Memory B cell (primary cell): ENCODE results near the gene NDUFAF8.
A peak's percentile ranks its signal among the peaks of the same experiment; 100 is the strongest.
"Not testable (repeated sequence)": the region's sequence is repeated elsewhere in the genome, so short reads cannot be mapped to it uniquely, and the experiment has no call there.

ENCODE experiments used
- ATAC-seq: fragments of 150-1000 bp; cut with Tn5 transposase; 2 replicates; pipeline ENCODE4 v1.10.0; 2021; ENCODE audit warnings: low read depth, mild to moderate bottlenecking, moderate library complexity
- DNase-seq, 2 donors: peaks; one replicate each; pipeline ENCODE4 v3.0.0; 2022; ENCODE audit warnings: low spot score in 2 of 2
- H3K27ac Mint-ChIP-seq: one replicate; pipeline ENCODE4 v1.8.0; 2022; ENCODE audit warnings: mild to moderate bottlenecking, moderate library complexity, mixed read lengths
- H3K27me3 Mint-ChIP-seq: one replicate; pipeline ENCODE4 v1.8.0; 2022; ENCODE audit warnings: mixed read lengths
- H3K36me3 Mint-ChIP-seq: one replicate; pipeline ENCODE4 v1.8.0; 2022; ENCODE audit warnings: mild to moderate bottlenecking, mixed read lengths
- H3K4me1 Mint-ChIP-seq: one replicate; pipeline ENCODE4 v1.8.0; 2022; ENCODE audit warnings: mixed read lengths
- H3K4me3 Mint-ChIP-seq: one replicate; pipeline ENCODE4 v1.8.0; 2022; ENCODE audit warnings: mild to moderate bottlenecking, moderate library complexity, mixed read lengths
- H3K9me3 Mint-ChIP-seq: one replicate; pipeline ENCODE4 v1.8.0; 2022; ENCODE audit warnings: mixed read lengths

The NDUFAF8 gene

DNA sequence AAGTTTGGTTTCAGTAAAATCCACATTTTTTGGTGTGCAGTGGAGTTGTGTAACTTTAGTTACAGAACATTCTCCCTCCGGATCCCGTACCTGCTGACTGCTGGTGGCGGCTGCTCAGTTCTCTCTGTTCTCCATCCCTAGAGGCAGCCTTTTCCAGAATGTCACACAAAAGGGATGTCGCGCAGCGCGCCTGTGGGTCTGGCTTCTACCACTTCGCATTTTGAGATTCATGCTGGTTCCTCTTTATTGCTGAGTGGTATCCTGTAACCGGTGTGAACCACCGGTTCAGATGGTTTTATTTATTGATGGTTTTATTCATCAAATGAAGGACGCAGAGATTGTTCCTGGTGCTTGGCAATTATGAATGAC is 15.4 kb upstream of the NDUFAF8 start:
- peaks cover 3% of the 10 kb centered on the region for H3K36me3 Mint-ChIP-seq
- peaks cover 3% of the 10 kb centered on the region for H3K9me3 Mint-ChIP-seq
- H3K27me3 Mint-ChIP-seq: no peaks in the 10 kb centered on the region
- H3K27ac Mint-ChIP-seq: peak overlapping the region; percentile 79
- DNase-seq (peak in 1 of 2 donors; percentile 36), ATAC-seq (peak; percentile 14)
- peak overlapping the region; percentile 81 for H3K4me3 Mint-ChIP-seq
- H3K4me1 Mint-ChIP-seq: peaks cover 21% of the 10 kb centered on the region

DNA sequence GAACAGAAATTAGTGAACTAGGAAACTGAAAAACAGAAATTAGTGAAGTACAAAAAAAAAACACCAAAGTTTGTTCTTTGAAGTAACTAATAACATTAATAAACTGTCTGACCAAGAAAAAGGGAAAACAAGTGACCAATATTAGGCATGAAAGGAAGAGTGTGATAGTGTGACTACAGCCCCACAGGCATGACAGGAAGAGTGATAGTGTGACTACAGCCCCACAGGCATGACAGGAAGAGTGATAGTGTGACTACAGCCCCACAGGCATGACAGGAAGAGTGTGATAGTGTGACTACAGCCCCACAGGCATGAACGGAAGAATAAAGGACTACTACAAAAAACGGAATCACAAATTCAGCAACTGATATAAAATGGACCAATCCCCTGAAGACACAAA is 11.5 kb upstream of the NDUFAF8 start:
- H3K36me3 Mint-ChIP-seq: peaks cover 13% of the 10 kb centered on the region
- not testable (repeated sequence) for H3K9me3 Mint-ChIP-seq, ATAC-seq, H3K27me3 Mint-ChIP-seq, DNase-seq
- H3K4me1 Mint-ChIP-seq: peaks cover 27% of the 10 kb centered on the region
- peak overlapping the region; percentile 67 for H3K4me3 Mint-ChIP-seq
- H3K27ac Mint-ChIP-seq: peak overlapping the region; percentile 76

DNA sequence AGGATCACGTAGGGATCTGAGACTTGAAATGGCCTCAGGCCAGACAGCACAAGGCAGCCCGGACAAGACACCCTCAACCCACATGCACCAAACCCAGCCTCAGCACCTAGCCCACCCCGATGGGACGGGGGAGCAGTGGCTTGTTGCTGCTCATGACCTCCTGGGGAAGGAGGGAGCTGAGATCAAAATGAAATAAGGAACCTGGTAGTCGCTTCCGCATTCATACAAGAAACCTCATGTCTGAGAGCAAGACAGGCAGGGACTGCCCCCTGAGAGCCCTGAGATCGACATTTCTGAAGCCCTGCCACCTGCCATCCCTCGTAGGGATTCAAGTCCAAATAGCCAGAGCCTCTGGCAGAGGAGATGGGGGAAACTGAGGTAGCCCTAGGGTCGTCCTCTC is 10.7 kb upstream of the NDUFAF8 start:
- no peaks in the 10 kb centered on the region for H3K27me3 Mint-ChIP-seq
- peaks cover 3% of the 10 kb centered on the region for H3K9me3 Mint-ChIP-seq
- peak overlapping the region; percentile 67 for H3K4me3 Mint-ChIP-seq
- peak overlapping the region; percentile 76 for H3K27ac Mint-ChIP-seq
- DNase-seq (peak; percentile 45 to 58), ATAC-seq (peak; percentile 92)
- peaks cover 13% of the 10 kb centered on the region for H3K36me3 Mint-ChIP-seq
- H3K4me1 Mint-ChIP-seq: peaks cover 27% of the 10 kb centered on the region

DNA sequence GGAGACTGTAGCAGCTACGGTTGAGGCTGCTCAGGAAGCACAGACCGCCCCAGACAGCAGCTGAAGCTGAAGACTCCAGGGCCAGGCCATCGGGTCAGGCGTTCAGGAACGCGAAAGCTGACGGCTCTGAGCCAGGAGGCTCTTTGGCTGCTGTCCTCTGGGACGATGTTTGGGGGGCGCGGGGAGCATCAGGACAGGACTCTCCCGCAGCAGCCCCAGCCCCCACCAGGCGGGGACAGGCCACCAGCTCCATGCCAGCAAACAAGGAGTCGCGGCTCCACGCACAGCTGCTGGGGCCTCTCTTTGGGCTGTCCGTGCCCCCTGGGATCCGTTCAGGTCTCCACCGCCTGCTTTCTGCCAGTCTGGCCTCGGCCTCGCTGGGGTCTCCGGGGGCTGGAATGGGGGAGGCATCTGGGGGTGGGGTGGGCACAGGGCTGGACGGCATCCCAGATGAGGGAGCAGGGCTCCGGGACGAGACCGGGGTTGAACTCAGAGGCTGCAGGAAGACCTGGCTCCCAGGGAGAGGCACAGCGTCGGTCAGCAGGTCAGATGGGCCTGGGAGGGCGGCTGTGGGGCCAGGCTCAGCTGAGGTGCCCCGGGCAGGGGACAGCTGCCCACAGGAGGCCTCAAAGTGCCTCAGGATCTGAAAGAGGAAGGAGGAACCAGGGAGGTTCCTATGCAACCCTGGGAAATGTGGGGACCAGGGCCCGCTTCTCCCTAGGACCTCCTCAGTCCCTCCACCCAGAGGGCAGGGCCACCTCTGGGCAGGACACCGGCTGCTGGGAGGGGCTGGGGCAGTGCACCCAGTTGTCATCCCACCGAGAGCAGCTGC is 10.1 kb upstream of the NDUFAF8 start:
- Mint-ChIP-seq H3K9me3 (peaks cover 3% of the 10 kb centered on the region), H3K36me3 (peaks cover 13% of the 10 kb centered on the region), H3K4me1 (peaks cover 24% of the 10 kb centered on the region), H3K27me3 (no peaks in the 10 kb centered on the region), H3K27ac (peak overlapping the region; percentile 76), H3K4me3 (peak overlapping the region; percentile 67)
- DNase-seq: no peak
- peak; percentile 16 for ATAC-seq

DNA sequence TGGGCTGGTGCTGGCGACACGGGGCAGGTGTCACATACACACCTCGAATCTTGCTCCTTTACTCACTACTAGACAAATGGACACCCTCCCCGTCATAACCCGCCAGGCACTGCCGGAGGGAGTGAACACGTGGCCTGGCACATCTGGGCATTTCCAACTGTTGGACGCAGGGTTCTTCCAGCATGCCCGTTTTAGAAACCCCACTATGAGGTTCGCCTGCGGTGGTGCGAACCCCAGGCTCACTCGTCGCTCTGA is 9.5 kb upstream of the NDUFAF8 start:
- Mint-ChIP-seq H3K27me3 (no peaks in the 10 kb centered on the region), H3K4me3 (peak overlapping the region; percentile 33), H3K36me3 (peaks cover 13% of the 10 kb centered on the region), H3K4me1 (peaks cover 24% of the 10 kb centered on the region), H3K27ac (peak overlapping the region; percentile 25), H3K9me3 (peaks cover 3% of the 10 kb centered on the region)
- DNase-seq (no peak), ATAC-seq (no peak)

DNA sequence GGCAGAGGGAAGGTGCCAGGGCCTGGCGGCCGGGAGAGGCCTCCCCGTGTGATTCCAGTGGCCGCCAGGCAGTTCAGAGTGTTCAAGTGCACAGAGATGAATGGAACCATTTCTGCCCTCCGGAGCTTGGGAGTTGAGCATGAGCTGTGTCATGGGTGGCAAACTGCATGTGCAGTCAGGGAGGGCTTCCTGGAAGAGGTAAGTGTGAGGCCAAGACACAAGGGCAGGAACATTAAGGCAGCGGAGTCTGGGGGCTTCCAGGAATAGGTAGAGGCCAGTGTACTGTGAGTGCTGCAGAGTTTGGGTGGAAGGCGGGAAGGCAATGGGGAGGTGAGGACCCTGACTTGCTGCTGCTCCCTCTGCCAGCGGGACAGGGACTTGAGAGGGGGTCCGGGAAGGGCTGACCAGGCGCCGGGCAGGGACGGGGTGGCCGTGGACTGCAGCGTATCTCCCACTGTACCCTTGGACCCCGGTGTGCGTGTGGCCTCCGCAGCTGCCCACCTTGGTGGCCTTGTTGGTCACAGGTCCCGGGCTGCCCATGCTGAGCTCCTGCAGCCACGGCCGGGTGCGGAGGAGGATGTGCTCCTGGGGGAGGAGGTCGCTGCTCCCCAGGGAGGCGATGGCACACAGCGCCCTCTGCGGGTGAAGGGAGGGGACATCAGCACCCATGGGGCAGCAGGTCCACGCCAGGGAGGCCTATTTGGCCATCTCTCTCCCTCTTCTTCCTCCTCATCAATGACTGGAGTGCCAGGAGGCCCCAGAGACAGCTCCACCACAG is 8.9 kb upstream of the NDUFAF8 start:
- DNase-seq (no peak), ATAC-seq (no peak)
- Mint-ChIP-seq H3K4me3 (no peak overlapping the region), H3K27me3 (no peaks in the 10 kb centered on the region), H3K36me3 (peaks cover 19% of the 10 kb centered on the region), H3K9me3 (peaks cover 3% of the 10 kb centered on the region), H3K4me1 (peaks cover 31% of the 10 kb centered on the region), H3K27ac (peak overlapping the region; percentile 25)

DNA sequence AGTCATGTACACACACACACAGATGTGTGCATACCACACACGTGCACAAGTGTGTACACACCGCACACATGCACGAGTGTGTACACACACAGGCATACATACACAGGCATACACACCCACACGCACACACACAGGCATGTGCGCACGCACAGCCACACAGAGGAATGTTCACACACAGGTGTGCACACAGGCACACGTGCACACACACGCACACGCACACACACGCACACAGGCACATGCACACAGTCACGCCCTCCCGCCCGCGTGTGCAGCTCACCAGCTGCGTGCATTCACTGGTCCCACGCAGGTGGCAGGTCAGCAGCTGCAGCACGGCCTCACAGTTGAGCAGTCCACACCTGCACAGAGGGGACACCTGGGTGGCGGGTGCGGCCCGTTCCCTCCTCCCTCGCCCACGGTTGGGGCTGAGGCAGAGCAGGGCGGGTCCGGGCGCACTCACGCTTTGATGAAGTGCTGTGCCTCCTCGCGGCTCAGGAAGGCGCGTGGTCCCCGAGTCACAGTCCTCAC is 7.9 kb upstream of the NDUFAF8 start:
- peak overlapping the region; percentile 25 for H3K4me3 Mint-ChIP-seq
- no peaks in the 10 kb centered on the region for H3K27me3 Mint-ChIP-seq
- peaks cover 3% of the 10 kb centered on the region for H3K9me3 Mint-ChIP-seq
- no peak overlapping the region for H3K27ac Mint-ChIP-seq
- DNase-seq (no peak), ATAC-seq (no peak)
- H3K36me3 Mint-ChIP-seq: peaks cover 21% of the 10 kb centered on the region
- peaks cover 33% of the 10 kb centered on the region for H3K4me1 Mint-ChIP-seq

DNA sequence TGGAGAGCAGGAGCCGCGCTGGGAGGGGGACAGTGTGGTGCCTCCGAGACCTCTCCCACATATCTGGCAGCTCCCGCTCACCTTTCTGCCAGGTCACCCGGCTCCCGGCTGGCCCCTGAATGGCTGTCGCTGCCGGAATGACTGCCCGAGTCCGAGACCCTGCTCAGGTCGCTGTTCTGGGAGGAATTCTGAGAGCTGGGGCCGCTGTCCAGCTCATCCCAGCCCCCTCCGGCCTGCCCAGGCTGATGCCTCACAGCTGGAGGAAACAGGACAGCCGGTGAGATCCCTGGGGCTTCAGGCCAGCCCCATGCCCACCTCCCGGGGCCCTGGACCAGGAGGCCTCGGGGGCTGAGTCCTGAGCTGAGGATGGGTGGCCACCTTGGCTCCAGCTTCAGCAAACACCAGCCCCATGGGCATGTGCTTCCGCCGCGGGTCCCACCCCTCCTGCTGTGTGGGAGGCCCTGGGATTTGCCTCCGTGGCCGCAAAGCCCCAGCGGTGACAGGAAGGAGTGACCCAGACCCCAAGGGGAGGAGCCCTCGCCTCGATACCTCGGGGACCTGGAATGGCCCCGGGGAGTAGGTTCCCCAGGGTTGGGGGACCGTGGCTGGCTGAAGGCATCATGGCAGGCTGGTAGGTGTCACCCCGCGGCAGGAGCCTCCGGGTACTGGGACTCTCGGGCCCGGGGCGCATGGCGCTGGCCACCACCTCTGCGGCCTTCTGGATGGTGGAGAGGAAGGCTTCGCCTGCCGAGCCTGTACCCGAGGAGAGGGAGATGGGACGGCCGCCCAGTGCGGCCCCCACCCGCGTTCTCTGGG is 7.1 kb upstream of the NDUFAF8 start:
- peaks cover 22% of the 10 kb centered on the region for H3K36me3 Mint-ChIP-seq
- H3K4me3 Mint-ChIP-seq: no peak overlapping the region
- H3K9me3 Mint-ChIP-seq: peaks cover 3% of the 10 kb centered on the region
- DNase-seq (no peak), ATAC-seq (no peak)
- peaks cover 34% of the 10 kb centered on the region for H3K4me1 Mint-ChIP-seq
- no peaks in the 10 kb centered on the region for H3K27me3 Mint-ChIP-seq
- H3K27ac Mint-ChIP-seq: no peak overlapping the region

DNA sequence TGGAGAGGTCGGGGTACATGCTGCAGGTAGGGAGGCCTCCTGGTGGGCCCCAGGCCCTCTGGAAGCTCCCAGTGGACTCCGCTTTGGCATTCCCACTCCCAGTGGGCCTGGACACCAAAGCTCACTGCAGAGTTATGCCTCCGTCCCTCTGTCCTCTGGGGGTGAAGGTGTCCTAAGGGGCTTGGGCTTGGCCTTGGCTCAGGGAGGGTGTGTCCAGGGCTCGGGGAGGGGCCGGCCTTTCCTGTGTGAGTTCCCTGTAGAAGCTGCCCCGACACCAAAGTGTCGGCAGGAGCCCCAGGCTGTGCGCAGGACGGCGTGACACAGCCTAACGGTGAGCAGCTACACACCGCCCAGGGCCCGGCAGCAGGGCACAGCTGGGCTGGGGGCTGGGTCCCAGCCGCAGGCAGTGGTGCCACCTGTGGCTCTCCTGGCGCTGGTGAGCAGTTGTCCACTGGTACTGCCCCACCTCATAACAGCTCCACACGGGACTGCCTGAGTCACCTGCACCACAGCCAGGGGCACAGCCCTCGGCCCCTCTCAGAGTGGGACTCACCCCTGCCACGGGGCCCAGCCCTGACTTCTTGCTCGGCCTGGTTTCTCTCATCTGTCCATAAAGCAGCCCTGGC is 6.4 kb upstream of the NDUFAF8 start:
- no peak overlapping the region for H3K27ac Mint-ChIP-seq
- ATAC-seq (no peak), DNase-seq (no peak)
- H3K4me3 Mint-ChIP-seq: no peak overlapping the region
- H3K4me1 Mint-ChIP-seq: peaks cover 36% of the 10 kb centered on the region
- H3K36me3 Mint-ChIP-seq: peaks cover 22% of the 10 kb centered on the region
- peaks cover under 1% of the 10 kb centered on the region for H3K9me3 Mint-ChIP-seq
- no peaks in the 10 kb centered on the region for H3K27me3 Mint-ChIP-seq

DNA sequence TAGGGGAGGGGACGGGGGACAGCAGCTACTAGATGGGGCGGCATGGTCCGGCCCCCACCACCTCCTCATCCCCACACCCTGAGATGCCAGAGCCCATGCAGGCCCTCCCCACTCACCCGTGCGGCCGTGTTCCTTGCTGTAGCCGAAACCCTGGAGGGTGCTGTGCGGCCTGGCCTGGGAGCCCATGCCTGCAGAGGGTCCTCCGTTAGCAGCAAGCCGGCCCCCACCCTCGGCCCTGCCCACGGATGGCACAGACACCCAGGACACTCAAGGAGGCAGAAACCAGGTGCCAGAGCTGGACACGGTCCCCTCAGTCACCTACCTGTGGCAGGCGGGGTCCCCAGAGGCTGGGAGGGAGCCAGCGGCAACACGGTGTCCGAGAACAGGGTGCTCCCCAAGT is 5.8 kb upstream of the NDUFAF8 start:
- no peak for DNase-seq
- H3K4me1 Mint-ChIP-seq: peaks cover 34% of the 10 kb centered on the region
- H3K27me3 Mint-ChIP-seq: no peaks in the 10 kb centered on the region
- no peak overlapping the region for H3K27ac Mint-ChIP-seq
- no peaks in the 10 kb centered on the region for H3K9me3 Mint-ChIP-seq
- peaks cover 22% of the 10 kb centered on the region for H3K36me3 Mint-ChIP-seq
- H3K4me3 Mint-ChIP-seq: no peak overlapping the region
- no peak for ATAC-seq

DNA sequence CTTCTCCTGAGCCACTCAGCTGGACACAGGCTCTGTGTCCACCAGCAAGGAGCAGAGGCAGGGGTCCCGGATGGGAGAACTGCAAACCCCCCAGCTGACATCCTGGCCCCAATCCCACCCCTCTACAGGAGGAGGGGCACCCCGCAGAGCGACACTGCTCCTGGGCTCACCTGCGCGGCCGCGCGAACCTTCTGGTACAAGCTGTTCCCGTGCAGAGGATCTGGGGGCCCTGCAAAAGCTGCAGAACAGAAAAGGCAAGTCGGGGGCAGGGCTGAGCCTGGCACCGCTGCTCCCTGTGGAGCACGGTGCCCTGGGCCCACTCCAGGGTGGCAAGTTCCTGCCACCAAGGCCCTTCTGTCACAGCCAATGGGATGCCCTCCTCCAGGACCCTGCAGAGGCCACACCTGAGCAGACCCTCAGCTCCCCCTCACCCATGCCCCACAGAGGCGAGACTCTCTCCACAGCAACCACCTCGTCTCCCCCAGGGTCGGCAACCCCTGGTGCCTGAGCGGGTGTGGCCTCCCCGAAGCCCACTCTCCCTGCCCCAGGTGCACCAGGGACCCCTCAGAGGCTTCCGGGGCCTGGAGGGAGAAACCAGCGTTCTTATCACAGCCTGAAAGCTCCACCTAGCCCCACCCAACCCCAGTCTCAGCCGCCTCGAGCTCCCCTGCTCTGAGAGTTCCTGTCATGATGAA is 5.2 kb upstream of the NDUFAF8 start:
- ATAC-seq: no peak
- Mint-ChIP-seq H3K27ac (no peak overlapping the region), H3K4me1 (peaks cover 31% of the 10 kb centered on the region), H3K36me3 (peaks cover 22% of the 10 kb centered on the region), H3K4me3 (no peak overlapping the region), H3K9me3 (no peaks in the 10 kb centered on the region), H3K27me3 (no peaks in the 10 kb centered on the region)
- no peak for DNase-seq

DNA sequence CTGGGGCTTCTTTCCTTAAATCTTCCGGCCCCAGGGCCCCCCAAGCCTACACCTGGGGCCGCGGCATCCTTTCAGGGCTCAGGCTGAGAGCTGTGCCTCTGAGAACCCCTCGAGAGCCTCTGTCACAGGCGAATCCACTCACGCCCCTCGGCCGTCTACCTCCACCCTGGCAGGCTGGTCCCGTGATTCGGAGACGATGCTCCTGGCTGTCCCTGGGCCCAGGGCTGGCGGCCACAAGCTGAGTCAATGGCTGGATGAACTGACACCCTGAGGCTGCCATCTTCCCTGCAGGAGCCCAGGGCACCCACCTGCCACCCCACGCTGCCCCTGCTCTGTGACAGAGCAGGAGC is 4.6 kb upstream of the NDUFAF8 start:
- H3K4me3 Mint-ChIP-seq: no peak overlapping the region
- no peak overlapping the region for H3K27ac Mint-ChIP-seq
- peaks cover 22% of the 10 kb centered on the region for H3K36me3 Mint-ChIP-seq
- DNase-seq (no peak), ATAC-seq (no peak)
- H3K4me1 Mint-ChIP-seq: peaks cover 31% of the 10 kb centered on the region
- H3K27me3 Mint-ChIP-seq: no peaks in the 10 kb centered on the region
- H3K9me3 Mint-ChIP-seq: no peaks in the 10 kb centered on the region
